ENCODE measurements around the gene U2AF1L4.
"Not testable (repeated sequence)": the region's sequence is repeated elsewhere in the genome, so short reads cannot be mapped to it uniquely, and the experiment has no call there.

U2AF1L4 gene

DNA sequence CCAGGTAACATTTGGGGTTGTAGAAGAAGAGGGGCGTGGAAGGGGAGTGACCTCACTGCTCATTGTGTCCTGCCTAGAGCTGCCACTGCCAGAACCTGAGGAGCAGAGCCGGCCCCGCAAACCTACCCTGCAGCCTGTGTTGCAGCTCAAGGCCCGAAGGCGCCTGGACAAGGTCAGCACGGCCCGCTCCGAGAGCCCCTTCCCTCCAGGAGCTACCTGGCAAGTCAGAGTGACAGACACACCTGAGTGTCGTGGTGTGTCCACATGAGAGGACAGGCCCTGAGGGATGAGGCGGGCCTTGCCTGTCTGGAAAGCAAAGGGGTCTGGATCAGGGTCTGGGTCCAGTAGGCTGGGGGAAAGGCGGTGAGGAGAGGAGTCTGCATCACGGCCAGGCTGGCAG, 20.7 kb downstream of the U2AF1L4 start:
- DNase-seq = no peak

- not testable (repeated sequence) for DNase-seq
These were observed 21.1 kb downstream of the U2AF1L4 start for GRCh38 chr19:35724132-35724531.

- no peak for DNase-seq
These were observed 21.5 kb downstream of the U2AF1L4 start for GRCh38 chr19:35723671-35724070.

- DNase-seq = no peak
These were observed 22.3 kb downstream of the U2AF1L4 start for GRCh38 chr19:35722897-35723296.

DNA sequence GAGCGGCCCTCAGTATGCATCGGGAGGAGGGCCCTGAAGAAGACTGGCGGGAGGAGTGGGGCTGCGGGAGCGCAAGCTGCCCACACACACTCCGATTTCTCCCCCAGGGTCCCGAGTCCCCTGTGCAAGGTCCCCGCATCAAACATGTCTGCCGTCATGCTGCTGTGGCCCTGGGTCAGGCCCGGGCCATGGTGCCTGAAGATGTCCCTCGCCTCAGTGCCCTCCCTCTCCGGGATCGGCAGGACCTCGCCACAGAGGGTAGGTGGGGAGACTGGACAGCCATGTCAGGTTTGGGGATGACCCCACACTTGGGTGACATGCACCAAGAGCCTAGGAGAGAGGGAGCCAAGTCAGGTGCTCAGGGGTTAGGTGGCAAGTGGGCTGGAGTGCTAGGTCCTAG, 22.8 kb downstream of the U2AF1L4 start:
- no peak for DNase-seq

DNA sequence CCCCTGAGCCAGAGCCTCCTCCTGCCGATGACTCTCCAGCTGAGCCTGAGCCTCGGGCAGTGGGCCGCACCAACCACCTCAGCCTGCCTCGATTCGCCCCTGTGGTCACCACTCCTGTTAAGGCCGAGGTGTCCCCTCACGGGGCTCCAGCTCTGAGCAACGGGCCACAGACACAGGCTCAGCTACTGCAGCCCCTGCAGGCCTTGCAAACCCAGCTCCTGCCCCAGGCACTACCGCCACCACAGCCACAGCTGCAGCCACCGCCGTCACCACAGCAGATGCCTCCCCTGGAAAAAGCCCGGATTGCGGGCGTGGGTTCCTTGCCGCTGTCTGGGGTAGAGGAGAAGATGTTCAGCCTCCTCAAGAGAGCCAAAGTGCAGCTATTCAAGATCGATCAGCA, 23.8 kb downstream of the U2AF1L4 start:
- no peak for DNase-seq

GRCh38 chr19:35720648-35721047, 24.6 kb downstream of the U2AF1L4 start:
- no peak for DNase-seq

DNA sequence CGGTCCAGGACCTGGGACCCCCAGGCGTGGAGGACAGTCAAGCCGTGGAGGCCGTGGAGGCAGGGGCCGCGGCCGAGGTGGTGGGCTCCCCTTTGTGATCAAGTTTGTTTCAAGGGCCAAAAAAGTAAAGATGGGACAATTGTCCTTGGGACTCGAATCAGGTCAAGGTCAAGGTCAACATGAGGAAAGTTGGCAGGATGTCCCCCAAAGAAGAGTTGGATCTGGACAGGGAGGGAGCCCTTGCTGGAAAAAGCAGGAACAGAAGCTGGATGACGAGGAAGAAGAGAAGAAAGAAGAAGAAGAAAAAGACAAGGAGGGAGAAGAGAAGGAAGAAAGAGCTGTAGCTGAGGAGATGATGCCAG, 25.1 kb downstream of the U2AF1L4 start:
- no peak for DNase-seq

- DNase-seq = no peak
These were observed 25.6 kb downstream of the U2AF1L4 start for GRCh38 chr19:35719402-35720162.

DNA sequence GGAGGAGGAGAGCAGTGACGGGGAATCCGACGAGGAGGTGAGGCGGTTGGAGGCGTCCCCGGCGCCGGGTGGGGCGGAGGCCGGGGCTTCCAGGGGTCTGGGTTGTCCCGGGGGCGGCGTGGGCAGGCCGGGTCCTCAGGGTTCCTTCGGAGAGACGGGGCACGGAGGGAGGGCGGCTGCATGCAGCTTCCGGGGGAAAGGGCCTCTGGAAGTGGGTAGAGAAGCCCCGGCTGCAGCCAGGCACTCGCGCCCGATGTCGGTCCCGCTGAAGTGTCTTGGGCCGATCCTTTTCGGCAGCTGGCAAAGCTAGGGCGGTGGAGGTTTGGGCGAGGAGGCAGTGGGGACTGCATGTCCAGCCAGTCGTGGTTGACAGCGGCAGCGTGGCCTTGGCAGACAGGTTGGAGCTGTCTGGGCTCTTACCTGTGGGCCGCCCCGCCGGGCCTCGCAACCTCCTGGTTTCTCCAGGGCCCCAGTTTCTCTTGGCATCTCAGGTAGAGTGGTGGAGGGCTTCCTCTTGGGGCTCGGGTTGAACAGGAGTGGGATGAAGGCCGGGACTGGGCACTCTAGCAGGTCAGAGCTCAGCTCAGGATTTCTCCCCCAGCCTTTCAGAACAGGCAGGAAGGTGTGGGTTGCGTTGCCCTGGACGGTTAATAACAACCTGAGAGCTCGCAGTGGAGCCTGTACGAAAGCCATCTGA, 26.7 kb downstream of the U2AF1L4 start:
- peak; percentile 51 for DNase-seq

DNA sequence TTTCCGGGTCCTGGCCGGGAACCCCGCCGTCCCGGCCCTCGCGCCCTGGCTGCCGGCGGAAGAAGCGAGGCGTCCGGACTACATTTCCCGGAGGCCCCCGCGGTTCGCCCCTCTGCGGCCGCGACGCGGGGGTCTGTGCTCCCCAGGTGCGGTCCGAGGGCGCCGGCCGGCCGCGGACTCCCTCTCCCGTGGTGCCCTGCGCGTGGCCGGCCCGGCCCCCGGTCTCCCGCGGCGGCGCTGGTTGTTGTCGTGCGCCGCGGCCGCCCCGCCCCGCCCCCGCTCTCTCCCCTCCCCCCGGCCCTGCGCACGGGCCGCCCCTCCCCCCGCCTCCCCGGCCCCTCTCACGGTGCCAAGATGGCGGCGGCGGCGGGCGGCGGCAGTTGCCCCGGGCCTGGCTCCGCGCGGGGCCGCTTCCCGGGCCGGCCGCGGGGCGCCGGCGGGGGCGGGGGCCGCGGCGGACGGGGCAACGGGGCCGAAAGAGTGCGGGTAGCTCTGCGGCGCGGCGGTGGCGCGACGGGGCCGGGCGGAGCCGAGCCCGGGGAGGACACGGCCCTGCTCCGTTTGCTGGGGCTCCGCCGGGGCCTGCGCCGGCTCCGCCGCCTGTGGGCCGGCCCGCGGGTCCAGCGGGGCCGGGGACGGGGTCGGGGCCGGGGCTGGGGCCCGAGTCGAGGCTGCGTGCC, 27.4 kb downstream of the U2AF1L4 start, which contains the start of gene KMT2B:
Gene KMT2B, plus strand, starts transcription at position 339 of the 680 bp plus-strand sequence. Its CDS starts 16 bp downstream, at position 355.
- DNase-seq = no peak

DNA sequence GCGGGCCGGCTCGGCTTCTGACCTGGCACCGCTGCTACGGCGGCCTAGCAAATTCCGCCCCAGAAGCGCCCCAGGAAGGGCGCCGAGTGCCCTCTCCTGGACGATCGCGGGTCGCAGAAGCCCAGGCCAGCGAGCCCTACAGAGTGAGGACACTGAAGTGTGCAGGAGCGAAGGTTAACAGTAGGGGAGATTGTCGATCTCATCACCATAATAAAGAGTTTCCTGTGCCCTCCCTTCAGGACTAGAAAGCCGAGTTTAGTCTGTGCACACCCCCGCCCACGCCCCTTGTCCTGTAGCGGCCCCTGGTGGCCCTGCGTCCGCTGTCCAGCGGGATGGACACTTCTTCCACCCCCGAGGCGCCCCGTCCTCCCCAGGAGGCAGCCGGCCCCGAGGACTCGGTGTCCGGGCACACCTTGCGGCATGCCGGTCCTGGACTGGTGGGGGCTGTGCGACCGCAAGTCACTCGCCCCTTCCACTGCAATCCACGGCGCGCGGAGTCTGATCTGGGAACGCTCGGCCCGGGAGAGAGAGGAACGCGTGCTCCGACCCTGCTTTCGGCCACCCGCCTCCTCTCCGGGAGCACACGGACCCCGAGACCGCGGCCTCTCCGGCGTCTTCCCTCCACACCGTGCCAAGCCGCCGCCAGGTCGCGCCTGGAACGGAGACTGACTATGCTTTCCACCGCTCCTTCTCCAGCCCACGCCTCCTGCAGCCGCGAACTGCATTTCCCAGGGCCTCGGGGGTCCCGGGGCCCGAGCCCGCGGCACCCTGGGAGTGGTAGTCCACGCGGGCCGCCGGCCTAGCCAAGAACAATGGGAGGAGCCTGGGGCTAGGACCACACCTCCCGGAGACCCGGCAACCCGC, 28.2 kb downstream of the U2AF1L4 start:
- DNase-seq = peak; percentile 98

GRCh38 chr19:35715981-35716800, 29.0 kb downstream of the U2AF1L4 start:
- peak; percentile 26 for DNase-seq

DNA sequence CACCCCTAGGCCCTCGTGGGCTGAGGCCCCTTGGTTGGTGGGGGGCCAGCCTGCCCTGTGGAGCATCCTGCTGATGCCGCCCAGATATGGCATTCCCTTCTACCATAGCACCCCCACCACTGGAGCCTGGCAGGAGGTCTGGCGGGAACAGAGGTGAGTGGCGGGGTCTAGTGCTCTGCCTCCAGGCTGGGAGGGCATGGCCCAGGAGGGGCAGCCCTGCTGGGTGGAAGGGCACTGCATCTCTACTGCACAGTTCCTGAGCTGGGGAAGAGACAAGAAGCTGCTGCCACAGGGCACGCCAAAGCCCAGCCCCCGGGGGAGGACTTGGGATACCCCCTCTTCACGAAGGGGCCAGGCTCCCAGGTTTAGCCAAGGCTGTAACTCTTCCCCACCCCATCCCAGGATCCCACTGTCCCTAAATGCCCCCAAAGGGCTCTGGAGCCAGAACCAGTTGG, 29.8 kb downstream of the U2AF1L4 start:
- no peak for DNase-seq

- peak; percentile 70 for DNase-seq
These were observed 30.4 kb downstream of the U2AF1L4 start for GRCh38 chr19:35714601-35715354.

GRCh38 chr19:35713904-35714495, 31.2 kb downstream of the U2AF1L4 start:
- DNase-seq = peak; percentile 20

- no peak for DNase-seq
These were observed 31.7 kb downstream of the U2AF1L4 start for GRCh38 chr19:35713506-35713850.

DNA sequence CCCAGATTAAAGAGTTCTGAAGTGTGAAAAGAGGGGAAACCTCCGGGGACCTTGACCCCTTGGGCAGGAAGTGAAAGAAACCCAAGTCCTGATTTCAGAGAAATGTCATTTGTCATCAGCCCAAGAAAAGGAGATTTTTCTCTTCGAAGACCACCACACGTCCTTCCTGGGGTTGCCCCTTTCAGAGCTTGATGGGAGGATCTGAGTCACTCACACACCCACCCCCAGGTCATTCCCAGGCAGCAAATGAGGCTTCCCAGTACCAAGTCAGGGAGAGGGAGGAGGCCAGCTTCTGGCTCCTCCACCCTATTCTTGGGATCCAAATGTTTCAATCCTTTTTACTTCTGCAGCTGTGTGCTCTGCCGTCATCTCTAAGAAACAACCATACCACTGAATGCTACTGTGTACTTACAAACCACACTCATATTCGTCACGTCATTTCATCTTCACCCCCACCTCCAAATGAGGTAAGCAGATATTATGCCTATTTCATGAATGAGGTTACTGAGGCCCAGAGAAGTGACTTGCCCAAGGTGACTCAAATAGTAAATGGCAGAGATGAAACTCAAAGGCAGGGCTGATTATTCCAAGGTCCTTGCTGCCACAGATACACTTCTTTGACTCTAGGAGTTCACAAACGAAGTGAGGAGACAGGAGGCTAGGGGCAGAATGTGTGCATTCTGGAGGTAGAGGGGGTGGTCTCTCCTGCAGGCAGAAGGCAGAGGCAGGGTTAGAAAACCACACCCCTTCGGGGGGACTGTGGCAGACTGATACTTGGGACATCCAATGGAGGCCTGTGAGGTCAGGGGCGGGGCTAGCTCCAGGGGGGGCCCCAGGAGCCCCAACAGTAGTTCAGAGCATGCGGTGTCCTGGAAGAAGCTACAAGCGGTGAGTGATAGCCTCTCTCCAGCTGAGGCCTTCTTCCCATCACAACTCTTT, 32.4 kb downstream of the U2AF1L4 start:
- DNase-seq = peak; percentile 95

All from activated CD4-positive, alpha-beta T cell treated with anti-CD3 and anti-CD28 coated beads, Interleukin-2, amount 50 U/mL, for 16 hours (primary cell).